HG03378 (cell line): ENCODE data around the gene CTAG1B.
"Not testable (repeated sequence)": the region's sequence is repeated elsewhere in the genome, so short reads cannot be mapped to it uniquely, and the experiment has no call there.

Experiments
- ATAC-seq: cut with Tn5 transposase; IDR thresholded peaks from one replicate; pipeline ENCODE4 v1.9.1; 2021; ENCODE audit warnings: mild to moderate bottlenecking, moderate library complexity; ENCODE audit not compliant: unreplicated experiment

The CTAG1B gene

DNA sequence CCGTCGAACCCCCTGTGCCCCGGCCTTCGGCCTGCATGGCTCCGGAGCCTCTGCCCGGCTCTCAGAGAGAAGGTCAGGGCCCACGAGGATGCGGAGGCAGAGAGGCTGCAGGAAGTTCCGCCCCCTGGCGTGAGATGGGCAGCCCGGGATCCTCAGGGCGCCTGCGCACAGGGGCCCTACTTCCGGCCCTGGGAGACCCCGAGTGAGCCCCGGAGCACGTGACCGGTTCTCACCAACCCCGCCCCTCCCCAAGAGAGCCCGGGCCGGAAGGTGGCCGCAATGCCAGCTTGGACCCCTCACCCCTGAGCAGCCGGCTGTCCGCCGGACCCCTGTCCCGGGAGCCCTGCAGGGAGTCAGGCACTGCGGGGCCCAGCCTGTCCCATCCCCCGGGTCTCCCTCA, at the start of gene CTAG1B:
TSS of gene CTAG1B (minus strand) at position 101 of the 400 bp plus-strand sequence. CDS start at position 37, 64 bp downstream.
- not testable (repeated sequence) for ATAC-seq

DNA sequence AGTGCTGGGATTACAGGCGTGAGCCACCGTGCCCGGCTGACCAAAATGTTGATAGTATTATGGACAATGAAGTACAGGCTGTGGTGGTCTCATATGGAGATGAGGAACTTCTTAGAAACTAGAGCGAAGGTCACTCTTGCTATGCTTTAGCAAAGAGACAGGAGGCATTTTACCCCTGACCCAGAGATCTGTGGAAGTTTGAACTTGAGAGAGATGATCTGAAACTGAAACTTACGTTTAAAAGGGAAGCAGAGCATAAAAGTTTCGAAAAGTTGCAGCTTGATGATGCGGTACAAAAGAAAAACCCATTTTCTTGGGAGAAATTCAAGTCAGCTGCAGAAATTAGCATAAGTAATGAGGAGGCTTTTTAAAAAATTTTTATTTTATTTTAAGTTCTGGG, 42.8 kb upstream of the CTAG1B start:
- ATAC-seq, result no peak

DNA sequence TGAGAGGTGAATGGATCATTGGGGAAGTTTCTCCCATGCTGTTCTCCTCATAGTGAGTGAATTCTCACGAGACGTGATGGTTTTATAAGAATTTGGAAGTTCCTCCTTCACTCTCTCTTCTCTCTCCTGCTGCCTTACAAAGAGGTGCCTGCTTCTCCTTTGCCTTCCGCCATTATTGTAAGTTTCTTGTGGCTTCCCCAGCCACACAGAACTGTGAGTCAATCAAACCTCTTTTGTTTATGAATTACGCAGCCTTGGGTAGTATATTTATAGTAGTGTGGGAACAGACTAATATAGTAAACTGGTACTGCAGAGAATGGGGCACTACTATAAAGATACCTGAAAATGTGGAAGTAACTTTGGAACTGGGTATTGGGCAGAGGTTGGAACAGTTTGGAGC, 42.1 kb upstream of the CTAG1B start:
- ATAC-seq, result no peak

DNA sequence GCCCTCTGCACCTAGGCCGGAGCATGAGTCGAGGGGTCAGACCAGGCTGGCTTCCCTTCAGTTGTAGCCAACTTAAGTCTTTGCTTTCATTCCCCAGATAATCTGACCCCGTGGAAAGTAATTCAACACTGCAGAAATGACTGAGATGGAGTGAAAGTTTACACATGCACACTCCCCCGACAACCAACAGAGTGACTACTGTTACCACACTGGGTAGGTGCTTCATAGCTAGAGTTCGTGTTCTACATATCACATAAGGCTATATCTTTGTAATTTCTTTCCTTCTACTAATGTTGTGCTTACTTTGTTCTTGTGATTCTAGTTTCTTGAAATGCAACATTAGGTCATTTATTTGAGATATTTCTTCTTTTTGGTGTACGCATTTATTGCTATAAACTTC, 41.5 kb upstream of the CTAG1B start:
- no peak for ATAC-seq

DNA sequence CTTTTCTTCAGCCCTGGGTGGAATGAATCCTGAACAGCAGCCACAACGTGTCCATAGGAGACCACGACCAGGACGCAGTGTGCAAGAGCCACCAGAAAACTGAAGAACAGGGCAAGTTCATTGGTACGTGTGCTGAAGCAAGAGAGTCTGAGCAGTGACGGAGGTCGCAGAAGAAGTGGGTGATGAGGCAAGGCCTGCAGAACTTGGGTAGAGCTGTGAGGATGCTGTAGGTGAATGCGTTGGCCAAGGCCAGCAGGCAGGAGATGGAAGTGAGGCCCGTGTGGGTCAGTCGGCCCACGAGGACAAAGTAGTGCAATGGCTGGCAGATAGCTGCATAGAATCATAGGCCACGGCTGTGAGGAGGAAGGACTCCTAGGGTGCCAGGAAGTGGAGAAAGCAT, 39.9 kb upstream of the CTAG1B start:
- ATAC-seq, result no peak

DNA sequence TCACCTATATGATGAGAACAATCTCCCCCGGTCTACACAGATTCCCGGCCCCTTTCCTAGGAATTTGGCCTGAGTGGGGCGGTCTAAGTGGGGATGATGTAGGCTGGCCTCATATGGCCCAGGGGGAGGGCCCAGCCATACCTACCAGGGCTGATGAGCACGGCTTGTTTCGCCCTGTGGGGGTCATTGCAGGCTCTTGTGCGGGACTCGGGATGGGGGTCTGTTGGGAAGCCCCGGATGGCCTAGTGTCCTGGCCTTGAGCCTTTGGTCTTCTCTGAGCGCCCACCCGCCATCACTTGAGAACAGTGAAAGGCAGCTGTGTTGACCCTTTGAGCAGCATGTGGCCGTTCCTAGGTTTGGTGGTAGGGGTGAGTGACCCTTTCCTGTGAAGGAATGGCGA, 39.1 kb upstream of the CTAG1B start:
- no peak for ATAC-seq

DNA sequence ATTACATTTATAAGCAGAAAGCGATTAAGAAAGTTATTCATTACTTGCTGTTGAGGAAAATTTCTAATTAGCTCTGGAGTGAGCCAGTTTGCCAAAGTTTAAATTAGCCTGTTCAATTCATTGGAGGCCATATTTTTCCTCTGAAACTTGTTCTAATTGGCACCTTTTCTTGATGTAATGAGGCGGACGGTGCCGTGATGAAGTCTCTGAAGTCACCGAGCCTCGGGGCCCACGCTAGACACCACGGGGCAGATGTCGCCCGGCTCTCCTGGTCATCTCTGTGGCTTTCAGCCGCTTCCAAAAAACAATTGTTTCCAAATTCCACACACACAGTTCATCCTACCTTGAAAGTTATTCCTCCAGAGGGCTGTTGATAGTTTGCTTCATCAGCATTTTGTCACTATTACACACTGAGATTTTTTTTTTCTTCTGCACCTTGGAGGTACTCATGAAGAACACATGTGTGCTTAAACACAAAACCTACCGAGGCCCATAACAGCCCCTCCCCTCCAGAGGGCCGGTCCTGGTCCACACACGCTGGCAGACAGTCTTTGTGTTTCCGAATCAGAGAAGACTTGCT, 38.2 kb upstream of the CTAG1B start:
- ATAC-seq, result no peak

DNA sequence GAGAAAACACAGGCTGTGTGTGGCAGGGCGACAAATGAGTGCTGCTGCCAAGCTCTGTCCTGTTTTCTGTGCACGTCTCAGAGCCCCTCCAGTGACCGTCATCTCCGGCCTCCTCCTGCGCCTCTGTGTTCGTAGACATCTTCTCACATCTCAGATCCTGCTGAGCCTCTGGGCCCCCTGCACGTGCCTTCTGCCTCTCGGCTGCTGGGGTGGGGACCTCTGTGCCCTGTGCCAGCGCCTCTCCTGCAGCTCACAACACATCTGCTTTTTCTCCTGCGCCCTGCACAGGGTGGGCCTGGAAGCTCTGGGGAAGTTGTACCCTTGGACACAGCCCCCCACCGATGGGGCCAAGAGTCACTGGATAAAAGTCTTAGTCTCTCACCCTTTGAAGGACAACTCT, 36.7 kb upstream of the CTAG1B start:
- no peak for ATAC-seq

DNA sequence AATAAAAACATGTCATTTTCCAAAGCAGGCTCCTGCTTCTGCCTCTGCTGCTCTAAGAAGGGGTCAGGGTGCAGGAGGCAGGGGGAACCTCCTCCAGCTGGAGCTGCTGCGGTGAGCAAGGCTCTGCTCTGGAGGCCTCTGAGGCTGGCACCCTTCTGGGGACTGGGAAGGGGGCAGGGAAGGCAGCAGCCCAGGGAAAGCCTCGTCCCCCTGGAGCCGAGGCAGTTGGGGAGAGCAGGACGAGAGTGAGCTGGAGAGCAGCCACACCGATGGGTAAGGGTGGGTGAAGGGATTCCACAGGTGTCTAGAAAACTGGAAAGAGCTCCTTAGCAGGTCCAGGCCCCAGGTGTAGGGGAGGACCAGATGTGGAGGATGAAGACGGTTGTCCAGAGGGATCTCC, 36.3 kb upstream of the CTAG1B start:
- ATAC-seq, result no peak

DNA sequence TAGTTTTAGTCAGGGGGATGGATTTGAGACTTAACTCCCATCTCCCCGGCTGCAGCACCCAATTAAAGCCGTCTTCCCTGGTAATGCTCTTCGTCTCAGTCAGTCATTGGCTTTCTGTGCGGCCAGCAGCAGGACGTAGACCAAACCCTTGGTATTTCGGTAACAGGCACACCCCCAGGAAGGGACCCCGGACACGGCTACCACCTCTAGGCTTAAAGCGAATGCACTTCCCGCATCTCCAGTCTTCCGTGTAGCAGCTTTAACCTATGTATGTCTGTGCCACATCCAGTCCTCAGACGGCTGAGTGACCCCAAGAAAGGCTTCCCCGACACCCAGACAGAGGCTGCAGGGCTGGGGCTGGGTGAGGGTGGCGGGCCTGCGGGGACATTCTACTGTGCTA, 35.8 kb upstream of the CTAG1B start:
- ATAC-seq, result no peak

DNA sequence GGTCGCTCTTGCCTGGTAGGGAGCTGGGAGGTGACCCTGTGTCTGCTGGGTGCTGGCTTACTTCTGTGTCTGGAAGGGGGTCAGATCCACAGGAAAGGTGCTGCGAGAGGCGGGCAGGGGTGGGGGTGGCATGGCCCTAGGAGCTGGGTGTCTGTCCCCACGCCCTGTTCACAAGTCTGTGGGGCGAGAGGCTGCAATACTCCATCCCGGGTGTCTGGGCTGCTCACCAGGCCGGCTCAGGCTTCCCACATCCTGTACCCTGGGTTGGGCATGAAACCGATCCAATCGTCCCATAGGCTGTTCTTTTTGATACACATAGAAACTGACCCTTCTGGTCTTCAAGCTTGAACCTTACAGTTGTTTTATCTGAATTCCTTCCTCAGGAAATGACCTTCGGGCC, 35.3 kb upstream of the CTAG1B start:
- no peak for ATAC-seq

DNA sequence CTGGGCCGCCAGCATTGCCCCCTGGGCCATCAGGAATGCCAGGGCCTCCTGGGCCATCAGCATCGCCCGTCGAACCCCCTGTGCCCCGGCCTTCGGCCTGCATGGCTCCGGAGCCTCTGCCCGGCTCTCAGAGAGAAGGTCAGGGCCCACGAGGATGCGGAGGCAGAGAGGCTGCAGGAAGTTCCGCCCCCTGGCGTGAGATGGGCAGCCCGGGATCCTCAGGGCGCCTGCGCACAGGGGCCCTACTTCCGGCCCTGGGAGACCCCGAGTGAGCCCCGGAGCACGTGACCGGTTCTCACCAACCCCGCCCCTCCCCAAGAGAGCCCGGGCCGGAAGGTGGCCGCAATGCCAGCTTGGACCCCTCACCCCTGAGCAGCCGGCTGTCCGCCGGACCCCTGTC, 34.3 kb upstream of the CTAG1B start, which contains the start of gene CTAG2:
TSS of gene CTAG2 (minus strand) at position 167 of the 400 bp plus-strand sequence. CDS start at position 103, 64 bp downstream.
- ATAC-seq, result not testable (repeated sequence)

DNA sequence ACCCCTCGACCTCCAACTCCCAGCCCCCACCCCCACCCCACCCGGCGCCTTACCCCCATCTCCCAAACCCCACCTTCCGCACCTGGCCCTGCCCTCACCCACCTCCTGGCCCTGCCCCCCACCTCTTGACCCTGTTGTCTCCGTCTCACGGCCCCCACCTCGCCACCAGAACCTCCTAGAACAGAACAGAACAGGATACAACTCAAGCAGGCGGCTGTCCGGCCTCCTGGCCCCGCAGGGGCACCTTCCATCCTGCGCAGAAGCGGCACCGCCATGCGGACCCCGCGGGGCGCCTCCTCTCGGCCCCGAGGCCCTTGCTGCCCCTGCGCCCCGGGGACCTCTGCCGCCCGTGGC, 33.9 kb upstream of the CTAG1B start:
- no peak for ATAC-seq

DNA sequence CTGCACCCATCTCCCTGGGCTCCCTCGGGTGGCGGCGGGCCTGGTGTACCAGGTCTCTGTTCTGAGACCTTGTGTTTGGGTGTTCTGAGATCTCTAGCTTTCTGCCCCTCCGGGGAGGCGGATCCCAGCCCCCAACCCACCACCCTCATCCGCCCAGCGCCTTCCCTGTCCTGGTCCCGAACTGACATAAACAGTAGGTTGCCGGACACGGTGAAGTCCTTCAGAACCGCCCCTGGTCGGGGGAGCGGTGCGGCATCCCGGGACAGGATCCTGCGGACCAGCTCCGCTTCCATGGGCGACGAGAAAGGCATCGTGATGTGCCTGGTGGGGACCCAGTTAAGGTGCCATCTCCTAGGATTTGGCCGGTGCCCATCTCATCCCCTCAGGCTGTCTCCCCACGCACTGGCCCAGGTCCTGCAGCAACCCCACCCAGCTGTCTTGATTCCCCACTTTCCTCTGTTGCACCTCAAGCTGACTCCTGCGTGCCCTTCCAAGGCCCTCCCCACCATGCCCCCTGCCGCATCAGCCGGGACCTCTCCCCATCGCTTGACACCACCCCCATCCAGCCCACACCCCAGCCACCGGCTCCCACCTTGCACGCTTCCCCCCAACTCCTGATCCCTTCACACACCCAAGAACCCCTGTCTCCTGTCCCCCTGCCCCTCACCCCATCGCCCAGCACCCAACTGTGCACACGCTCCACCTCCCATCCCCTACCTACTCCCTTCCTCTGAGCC, 33.4 kb upstream of the CTAG1B start:
- no peak for ATAC-seq

DNA sequence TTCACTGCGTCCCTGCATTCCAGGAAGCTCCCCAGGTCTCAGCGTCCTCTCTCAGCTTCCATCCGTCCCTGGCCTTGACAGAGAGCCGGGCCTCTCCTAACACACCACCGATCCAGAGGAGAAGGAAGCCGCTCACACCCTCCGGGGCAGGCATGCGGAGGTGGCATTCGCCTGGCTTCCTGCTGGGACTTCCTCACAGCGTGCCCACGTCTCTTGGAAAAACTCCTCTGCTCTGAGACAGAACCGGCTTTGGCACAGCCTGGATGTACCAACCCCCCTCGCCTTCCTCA, 31.1 kb upstream of the CTAG1B start:
- no peak for ATAC-seq

DNA sequence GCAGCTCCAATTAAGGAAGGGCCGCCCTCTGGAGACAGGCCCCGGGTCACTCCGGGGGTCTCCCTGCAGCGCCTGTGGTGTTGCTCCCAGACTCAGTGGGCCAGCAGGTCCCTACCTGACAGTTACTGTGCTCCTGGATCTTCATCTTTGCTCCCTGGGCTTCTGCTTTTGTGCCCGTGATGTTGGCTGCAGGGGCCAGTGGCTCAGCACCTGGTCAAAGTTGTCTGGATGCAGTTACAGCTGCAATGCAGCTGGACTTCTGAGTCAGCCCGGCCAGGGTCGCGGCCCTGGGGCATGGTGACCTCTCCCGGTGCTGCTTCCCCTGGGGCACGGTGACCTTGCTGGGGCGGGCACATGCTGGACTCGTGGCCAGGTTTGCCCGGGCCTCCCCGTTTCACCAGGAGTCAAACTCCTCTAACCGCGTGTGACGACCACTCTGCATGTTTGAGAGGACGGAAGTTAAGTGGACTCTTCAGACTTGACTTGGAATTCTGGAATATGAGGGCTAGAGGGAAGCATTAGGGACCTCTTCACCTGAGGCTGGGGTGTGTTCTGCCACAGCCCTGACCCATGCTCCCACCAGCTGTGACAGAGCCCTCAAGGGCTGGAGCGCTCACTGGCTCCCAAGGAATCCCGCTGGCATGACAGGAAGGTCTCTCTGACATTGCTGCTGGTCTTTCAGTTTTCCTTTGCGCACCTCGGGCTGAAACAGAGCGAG, 30.6 kb upstream of the CTAG1B start:
- ATAC-seq, result no peak

DNA sequence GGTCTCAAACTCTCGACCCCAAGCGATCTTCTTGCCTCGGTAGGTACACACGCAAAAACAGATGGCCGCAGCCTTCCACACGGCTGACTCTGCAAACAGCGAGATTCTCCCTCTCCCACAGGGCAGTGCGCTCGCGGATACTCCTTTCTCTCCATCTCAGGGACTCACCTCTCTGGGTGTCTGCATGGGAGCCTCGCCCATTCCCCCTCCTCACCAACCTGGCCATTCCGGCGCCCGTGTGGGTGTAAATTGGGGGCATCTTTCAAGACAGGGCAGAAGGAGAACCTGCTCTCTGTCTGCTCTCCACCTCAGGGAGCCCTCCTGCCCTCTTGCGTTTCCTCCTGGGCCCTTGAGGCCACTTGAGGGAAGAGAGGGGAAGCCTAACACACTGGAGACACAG, 29.8 kb upstream of the CTAG1B start:
- no peak for ATAC-seq

DNA sequence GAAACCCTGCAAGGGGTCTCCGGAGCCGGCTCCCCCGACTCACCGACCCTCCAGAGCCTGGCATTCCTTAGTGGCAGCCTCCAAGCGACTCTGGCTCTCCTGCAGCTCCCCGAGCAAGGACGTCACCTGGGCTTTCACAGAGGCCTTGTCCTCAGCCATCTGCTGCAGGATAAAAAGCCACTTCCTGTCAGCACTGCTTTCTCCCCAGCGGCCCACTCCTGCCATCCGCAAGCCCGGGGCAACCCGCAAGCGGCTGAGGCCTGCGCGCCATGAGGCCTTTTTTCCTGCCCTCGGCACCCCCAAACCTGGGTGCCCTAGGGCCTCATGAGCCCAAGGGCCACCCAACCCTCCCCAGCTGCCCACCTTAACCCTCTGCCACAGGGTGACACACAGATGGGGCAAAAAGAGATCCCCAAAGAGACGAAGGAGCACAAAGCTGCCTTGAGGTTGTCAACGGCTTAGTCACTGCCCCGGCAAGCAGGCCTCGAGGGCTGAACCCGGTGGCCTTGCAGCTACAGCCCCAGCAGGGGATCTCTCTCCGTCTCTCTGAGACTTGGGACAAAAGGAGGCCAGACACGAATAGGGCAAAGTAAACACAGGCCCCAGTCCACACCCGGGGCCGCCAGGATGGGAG, 26.8 kb upstream of the CTAG1B start:
- ATAC-seq, result not testable (repeated sequence)

DNA sequence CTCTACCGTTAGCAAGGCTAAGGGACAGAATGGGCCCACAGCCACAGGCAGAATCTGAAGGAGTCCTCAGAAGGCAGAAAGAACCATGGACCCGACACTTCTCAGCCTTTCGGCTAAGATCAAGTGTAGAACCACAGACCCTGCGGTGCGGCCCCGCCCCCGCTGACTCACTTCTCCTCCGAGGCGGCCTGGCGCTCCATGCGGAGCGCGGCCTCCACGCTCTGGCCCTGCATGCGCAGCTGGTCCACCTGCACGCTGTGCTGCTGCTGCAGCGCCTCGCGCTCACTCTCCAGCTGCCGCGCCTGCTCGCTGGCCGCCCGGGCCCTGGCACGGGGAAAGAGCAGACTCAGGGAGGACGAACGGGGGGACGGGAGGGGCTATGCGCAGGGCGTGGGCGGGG, 24.6 kb upstream of the CTAG1B start:
- ATAC-seq, result not testable (repeated sequence)

DNA sequence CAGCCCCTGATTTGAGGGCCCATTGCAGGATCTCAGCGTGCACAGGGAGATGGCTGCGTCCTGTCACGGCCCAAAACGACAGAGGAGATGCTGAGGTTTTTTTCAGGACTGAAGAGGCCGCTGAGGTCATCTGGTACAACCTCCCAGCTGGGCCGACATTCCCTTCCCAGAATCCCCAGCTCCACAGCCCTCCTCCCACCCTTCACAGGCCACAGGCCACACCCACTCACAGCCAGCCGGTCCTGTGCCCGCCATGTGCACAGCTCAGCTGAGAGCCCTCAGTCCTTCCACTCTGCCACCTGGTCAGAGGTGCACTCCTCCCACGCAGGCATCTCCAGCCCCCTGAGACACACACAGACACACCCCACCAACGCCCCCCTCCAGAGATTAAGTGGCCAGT, 22.7 kb upstream of the CTAG1B start:
- not testable (repeated sequence) for ATAC-seq

DNA sequence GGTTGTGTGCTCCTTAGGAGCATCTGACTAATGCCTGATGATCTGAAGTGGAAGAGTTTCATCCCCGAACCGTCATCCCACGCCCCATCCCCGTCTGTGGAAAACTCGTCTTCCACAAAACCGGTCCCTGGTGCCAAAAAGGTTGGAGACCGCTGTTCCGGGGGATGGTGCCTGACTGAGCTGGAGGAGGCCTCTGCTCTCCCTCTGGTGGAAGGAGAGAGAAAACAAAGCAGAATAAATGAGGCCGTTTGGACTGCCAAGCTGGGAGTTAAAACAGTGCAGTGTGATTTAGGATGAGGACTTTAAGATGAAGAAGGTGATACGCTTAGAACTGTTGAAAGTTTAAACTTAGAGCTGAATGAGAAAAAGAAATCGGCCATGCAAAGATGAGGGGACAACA, 14.6 kb upstream of the CTAG1B start:
- ATAC-seq, result not testable (repeated sequence)

DNA sequence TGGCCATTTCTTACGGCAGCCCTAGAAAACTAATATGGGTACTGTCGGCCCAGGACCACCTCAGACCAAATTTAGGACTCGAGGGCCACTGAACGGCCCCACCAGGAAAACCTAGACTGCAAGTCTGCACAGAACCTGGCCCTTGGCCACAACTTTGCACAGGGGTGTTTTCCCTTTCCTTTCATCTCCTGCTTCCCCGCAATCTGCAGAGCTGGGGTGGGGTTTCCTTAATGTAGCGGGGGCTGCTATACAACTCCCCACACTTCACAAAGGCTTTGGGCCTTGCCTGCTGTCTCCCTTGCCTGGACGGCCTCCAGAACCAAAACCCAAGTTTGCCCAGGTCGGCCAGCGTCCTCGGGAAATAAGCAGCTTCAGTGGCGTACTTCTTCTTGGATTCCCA, 11.9 kb upstream of the CTAG1B start:
- ATAC-seq, result not testable (repeated sequence)
